ENCODE measurements around the gene MYOCD.
"Not testable (repeated sequence)": the region's sequence is repeated elsewhere in the genome, so short reads cannot be mapped to it uniquely, and the experiment has no call there.

MYOCD gene

DNA sequence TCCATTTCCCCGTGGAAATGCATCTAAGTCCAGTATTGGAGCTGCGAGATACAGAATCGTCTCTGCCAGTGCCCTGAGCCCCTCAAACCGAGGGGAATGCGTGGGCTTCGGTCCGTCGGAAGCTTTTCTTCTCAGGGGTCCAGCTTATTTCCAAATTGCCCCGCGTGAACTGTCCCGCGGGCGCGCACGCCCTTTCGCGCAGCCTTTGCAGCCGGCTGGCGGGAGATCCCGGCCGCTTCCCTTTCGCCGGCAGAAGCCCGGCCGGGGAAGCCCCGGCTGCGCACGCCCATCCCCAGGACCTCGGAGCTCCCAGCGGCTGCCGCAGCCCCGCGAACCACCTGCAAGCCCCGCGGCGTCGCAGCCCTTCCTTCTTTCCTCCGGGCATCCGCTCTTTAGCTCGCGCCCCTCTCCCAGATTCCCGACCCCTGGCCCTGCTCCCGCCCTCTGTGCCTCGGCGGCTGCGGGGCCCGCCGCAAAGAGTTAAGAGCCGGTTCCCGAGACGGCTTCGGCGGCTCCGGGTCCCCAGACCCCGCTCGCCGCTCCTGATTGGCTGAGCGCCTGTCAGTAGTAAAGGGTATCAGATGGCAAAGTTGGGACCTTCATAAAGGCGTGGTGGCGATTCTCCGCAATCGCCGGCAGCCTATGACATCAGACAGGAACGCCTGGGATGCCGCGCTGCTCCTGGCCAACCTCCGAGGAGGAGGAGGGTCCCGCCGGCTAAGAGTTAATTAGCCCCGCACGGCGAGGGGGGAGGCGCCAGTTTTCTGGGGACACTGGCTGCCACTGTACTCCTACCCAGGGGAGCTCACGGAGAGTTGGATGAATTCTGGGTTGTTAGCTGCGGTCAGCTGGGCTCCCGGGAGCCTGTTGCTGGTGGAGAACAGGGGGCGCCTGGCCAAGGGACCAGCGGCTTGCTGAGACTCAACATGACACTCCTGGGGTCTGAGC, at the start of gene MYOCD:
MYOCD (plus strand) TSS at position 628 of the 948 bp plus-strand sequence; CDS start at position 927, 299 bp downstream.
- no peak for DNase-seq

- DNase-seq, result no peak
Observed at GRCh38 chr17:12616161-12616560, 49.5 kb upstream of the MYOCD start.

DNA sequence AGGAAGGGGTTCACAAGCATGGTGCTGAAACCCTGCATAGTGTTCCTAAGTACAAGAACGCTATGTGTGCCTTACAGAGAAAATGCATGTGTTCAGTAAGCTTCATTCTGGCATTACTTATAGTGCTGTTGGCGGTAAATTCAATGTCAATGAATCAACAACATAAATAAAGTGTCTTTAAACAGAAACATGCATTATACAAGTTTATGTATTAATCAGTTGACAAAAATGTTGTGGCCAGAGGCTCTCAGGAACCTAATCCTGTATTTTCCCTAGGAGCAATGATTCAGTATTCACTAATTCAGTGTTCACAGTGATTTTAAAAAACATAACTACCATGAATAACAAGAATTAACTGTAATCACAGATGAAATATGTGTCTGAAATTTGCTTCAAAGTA, 47.1 kb upstream of the MYOCD start:
- no peak for DNase-seq

DNA sequence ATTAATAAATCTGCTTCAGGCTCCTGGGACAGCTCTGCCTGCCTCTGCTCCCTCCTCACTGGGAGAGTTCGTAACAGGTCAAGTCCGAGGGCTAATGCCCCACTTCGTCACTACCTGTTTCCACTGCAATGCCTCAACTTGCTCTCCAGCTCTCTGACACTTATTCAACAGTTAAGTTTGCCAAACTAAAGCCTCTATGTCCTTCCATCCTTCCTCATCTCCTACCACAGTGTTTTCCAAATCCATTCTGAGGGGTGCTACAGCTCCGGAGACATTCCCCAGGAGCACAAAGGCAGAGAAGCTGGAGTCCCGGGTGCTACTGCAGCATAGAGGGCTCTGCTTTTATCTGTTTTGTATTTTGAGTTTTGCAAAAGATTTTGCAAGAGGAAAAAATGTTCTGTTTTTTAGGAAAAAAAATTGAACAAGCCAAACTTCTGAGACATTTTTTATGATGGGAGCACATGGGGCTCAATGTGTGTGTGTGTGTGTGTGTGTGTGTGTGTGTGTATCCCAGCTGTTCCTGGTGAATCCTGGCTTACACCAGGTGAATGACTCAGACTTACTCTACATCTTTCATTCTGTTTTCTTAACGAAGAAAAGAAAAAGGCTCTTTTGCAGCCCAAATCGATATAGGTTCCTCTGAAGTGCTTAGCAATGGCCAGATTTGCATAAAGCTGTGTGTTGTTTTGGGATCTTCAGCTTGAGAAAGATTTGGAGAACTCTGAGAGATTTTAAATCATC, 46.1 kb upstream of the MYOCD start:
- DNase-seq, result no peak

- no peak for DNase-seq
Observed at GRCh38 chr17:12620200-12620720, 45.4 kb upstream of the MYOCD start.

- no peak for DNase-seq
Observed at GRCh38 chr17:12622726-12623125, 43.0 kb upstream of the MYOCD start.

GRCh38 chr17:12623220-12623848, 42.4 kb upstream of the MYOCD start:
- DNase-seq, result no peak

DNA sequence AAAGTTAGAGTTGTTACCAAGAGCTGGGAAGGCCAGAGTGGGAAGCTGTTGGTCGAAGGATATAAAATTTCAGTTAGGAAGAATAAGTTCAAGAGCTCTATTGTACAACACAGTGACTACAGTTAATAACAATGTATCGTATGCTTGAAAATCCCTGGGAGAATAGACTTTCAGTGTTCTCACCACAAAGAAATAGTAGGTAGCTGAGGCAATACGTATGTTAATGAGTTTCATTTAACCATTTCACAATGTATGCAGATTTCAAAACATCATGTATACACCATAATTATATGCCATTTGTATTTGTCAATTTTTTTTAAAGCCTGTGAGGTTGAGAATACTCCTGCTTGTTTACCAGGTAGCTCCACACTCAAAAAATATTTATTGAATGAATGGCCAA, 41.5 kb upstream of the MYOCD start:
- no peak for DNase-seq

DNA sequence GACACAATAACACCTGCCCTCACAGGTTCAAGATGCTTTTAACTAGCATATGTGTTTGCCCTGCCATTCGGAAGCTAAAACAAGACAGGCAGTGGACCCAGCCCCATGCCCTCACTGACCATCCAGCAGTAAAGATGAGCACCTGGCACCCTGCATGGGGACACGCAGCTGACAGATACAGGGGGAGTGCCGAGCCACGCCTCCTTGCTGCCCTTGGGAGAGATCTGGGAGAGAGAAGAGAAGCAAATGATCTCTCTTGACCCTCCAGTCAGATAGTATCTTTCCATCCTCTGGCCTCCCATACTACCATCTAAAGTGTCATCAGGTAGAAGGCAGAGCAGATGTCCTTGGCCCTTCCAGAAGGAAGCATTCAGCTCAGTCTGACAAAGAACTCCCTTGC, 40.6 kb upstream of the MYOCD start:
- no peak for DNase-seq

GRCh38 chr17:12627177-12627629, 38.5 kb upstream of the MYOCD start:
- no peak for DNase-seq

- no peak for DNase-seq
Observed at GRCh38 chr17:12627781-12628451, 37.8 kb upstream of the MYOCD start.

GRCh38 chr17:12631076-12631475, 34.6 kb upstream of the MYOCD start:
- DNase-seq, result no peak

- DNase-seq, result no peak
Observed at GRCh38 chr17:12632785-12633184, 32.9 kb upstream of the MYOCD start.

DNA sequence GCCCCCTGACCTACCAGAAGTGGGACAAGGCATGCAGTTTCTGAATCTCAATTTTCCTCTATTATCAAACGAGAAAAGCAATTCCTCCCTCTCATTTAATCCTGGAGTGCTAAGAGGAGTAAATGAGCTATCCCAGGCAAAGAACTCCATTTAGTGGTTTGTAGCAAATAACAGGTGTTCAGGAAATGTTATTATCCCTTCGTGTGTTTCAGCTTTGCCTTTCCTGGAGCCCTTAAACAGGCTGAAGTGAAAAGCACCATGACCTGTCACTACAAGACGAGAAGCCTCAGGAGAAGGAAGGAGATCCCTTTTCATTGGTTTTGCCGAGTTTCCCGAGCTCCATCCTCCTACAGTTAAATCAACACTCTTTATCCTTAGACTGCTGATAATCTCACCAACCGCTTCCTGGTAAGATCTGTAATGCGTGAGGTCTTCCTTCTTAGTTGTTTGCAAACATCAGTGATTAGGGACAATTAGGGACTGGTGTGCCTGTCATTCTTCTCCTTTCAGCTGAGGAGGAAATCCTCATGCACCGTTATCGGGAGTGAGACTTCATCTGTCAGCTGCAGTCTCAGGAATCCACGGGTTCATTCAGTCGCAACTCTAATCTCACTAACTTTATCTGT, 30.8 kb upstream of the MYOCD start:
- no peak for DNase-seq

- DNase-seq, result not testable (repeated sequence)
Observed at GRCh38 chr17:12635996-12636395, 29.7 kb upstream of the MYOCD start.

- no peak for DNase-seq
Observed at GRCh38 chr17:12637015-12637414, 28.7 kb upstream of the MYOCD start.

GRCh38 chr17:12637745-12638651, 27.7 kb upstream of the MYOCD start:
- DNase-seq, result no peak

GRCh38 chr17:12640364-12640763, 25.3 kb upstream of the MYOCD start:
- DNase-seq, result no peak

DNA sequence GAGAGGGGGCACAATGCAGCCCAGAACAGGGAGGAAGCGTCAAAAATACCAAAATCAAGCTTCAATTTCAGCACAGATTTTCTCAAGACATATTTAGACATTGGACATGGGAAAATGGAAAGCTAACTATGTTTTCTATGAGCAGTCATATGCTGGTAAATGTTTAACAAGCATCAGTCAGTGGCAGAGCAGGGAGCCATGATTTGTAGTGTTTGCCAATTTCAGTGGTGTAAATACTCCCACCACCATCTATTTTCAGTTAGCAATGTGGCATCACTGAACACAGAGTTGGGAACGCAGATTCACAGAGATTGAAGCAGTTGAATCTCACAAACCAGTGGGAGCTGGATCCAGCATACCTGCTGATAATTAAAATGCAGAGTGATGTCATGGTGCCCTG, 24.6 kb upstream of the MYOCD start:
- DNase-seq, result no peak

- DNase-seq, result no peak
Observed at GRCh38 chr17:12642034-12642433, 23.7 kb upstream of the MYOCD start.

DNA sequence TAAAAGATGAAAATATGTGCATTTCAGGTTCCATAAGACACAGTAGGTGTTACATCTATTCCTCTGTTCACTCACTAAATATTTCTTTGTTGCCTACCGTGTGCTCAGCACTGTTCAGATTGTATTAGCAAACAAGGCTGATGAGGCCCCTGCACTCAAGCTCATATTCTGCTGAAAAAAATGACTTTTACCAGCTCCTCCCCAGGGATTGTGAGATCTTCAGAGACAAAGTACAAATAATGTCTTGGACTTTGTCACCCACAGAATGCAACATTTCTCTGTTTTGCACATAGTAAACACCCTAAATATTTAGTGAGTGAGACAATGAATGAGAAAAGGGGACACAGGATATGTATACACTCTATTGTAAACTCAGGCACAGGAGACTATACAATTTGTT, 21.9 kb upstream of the MYOCD start:
- DNase-seq, result no peak

All from NCI-H446 (cell line).